GM23248 (cell line): Measurements from ENCODE around the gene EHMT1. TPM values are rescaled to one million over a fixed set of nuclear protein-coding genes. Genes with fewer than 3 reads are reported as not detected.
A peak's percentile ranks its signal among the peaks of the same experiment; 100 is the strongest.

Experiments used
- DNase-seq: peaks from one replicate; pipeline ENCODE4 v3.0.0-alpha.2; 2015
- H2AFZ ChIP-seq: fragments of 200-600 bp; sonication (generic); 2 replicates; pipeline ENCODE4 v1.6.1; 2016; ENCODE audit warnings: antibody characterized with exemption
- H3F3A ChIP-seq: fragments of 200-600 bp; sonication (generic); 2 replicates; pipeline ENCODE4 v1.6.1; 2016; ENCODE audit warnings: mild to moderate bottlenecking, antibody characterized with exemption, mixed run types; ENCODE audit not compliant: insufficient read depth
- H3K27ac ChIP-seq: fragments of 200-600 bp; sonication (generic); 2 replicates; pipeline ENCODE4 v1.5.1; 2016; ENCODE audit warnings: mild to moderate bottlenecking
- H3K27me3 ChIP-seq: fragments of 200-600 bp; sonication (generic); replicated peaks from 2 replicates; pipeline ENCODE4 v1.6.1; 2016; ENCODE audit warnings: mild to moderate bottlenecking; ENCODE audit not compliant: insufficient read depth
- H3K36me3 ChIP-seq: fragments of 200-600 bp; sonication (generic); 2 replicates; pipeline ENCODE4 v1.6.1; 2016; ENCODE audit warnings: low read depth, mild to moderate bottlenecking
- H3K4me1 ChIP-seq: fragments of 200-600 bp; sonication (generic); 2 replicates; pipeline ENCODE4 v1.6.1; 2016; ENCODE audit warnings: mild to moderate bottlenecking; ENCODE audit not compliant: insufficient read depth
- H3K4me2 ChIP-seq: fragments of 200-600 bp; sonication (generic); one replicate; pipeline ENCODE4 v1.6.1; 2016; ENCODE audit warnings: mild to moderate bottlenecking; ENCODE audit not compliant: unreplicated experiment
- H3K4me3 ChIP-seq: fragments of 200-600 bp; sonication (generic); 2 replicates; pipeline ENCODE4 v1.5.1; 2016; ENCODE audit warnings: mild to moderate bottlenecking
- H3K79me2 ChIP-seq: fragments of 200-600 bp; sonication (generic); 2 replicates; pipeline ENCODE4 v1.6.1; 2016; ENCODE audit warnings: mild to moderate bottlenecking; ENCODE audit not compliant: insufficient read depth
- H3K9ac ChIP-seq: fragments of 200-600 bp; sonication (generic); 2 replicates; pipeline ENCODE4 v1.6.1; 2016; ENCODE audit warnings: mild to moderate bottlenecking
- H3K9me2 ChIP-seq: fragments of 200-600 bp; sonication (generic); 2 replicates; pipeline ENCODE4 v1.6.1; 2016; ENCODE audit warnings: mixed run types, mild to moderate bottlenecking, moderate library complexity; ENCODE audit not compliant: insufficient read depth
- H3K9me3 ChIP-seq: fragments of 200-600 bp; sonication (generic); one replicate; pipeline ENCODE4 v1.6.1; 2017; ENCODE audit warnings: low read depth
- H4K20me1 ChIP-seq: fragments of 200-600 bp; sonication (generic); 2 replicates; pipeline ENCODE4 v1.6.0; 2016; ENCODE audit not compliant: insufficient read depth
- EZH2 ChIP-seq: fragments of 200-600 bp; sonication (generic); IDR thresholded peaks from 2 replicates; pipeline ENCODE4 v1.6.1; 2018; ENCODE audit warnings: antibody characterized with exemption, mild to moderate bottlenecking; ENCODE audit not compliant: insufficient read depth, poor library complexity, severe bottlenecking
- EZH2phosphoT487 ChIP-seq: fragments of 200-600 bp; sonication (generic); IDR thresholded peaks from 2 replicates; pipeline ENCODE4 v1.6.1; 2018; ENCODE audit warnings: antibody characterized with exemption, moderate library complexity, mild to moderate bottlenecking, low read depth; ENCODE audit not compliant: insufficient read depth
- WGBS, 2 experiments: methylation state at CpG; one replicate each; pipeline ENCODE4 v1.1.6; 2015 to 2017; ENCODE audit warnings: low lambda C conversion rate in 2 of 2, low coverage in 1 of 2; ENCODE audit errors: missing lambda C conversion rate in 2 of 2; 5-methylcytosine and 5-hydroxymethylcytosine counted together
- in situ Hi-C: fragments of 300-500 bp; cut with MboI; formaldehyde crosslinking; loops from 2 replicates; pipeline ENCODE4 v1.15.0; 2020
- polyA plus RNA-seq: library from polyadenylated mRNA; unstranded; fragments of >200 nt; fragmentation: Nextera tagmentation; extraction: Ambion mirVana; gene quantifications from 2 replicates; pipeline ENCODE4 v1.2.1, GENCODE V29; 2016
- total RNA-seq: library from RNA; depleted of rRNA; stranded (reverse); fragments of >200 nt; shearing (Covaris generic); gene quantifications from 2 replicates; pipeline ENCODE4 v1.2.3, GENCODE V29; 2014

EHMT1 gene
- total and polyA plus RNA-seq, 2 experiments from 2014 or later = 26.8 to 31.0 TPM

- Histone ChIP-seq H3K4me1 (peaks cover 11% of the 10 kb centered on the region), H4K20me1 (peaks cover 21% of the 10 kb centered on the region), H3K79me2 (peaks cover 100% of the 10 kb centered on the region), H3K27me3 (no peaks in the 10 kb centered on the region), H3K27ac (no peak overlapping the region), H3K9ac (no peak overlapping the region), H2AFZ (no peak overlapping the region), H3K36me3 (no peaks in the 10 kb centered on the region), H3K4me3 (no peak overlapping the region), H3K9me2 (no peaks in the 10 kb centered on the region), H3K9me3 (no peaks in the 10 kb centered on the region), H3F3A (no peaks in the 10 kb centered on the region), H3K4me2 (no peak overlapping the region)
- DNase-seq = no peak
- in situ Hi-C loops = no loop called here
- TF ChIP-seq EZH2phosphoT487 = no peak
- no peak for TF ChIP-seq EZH2
- WGBS, 2 experiments = 87 to 89% methylated on average over 6 of the region's 6 CpGs
Measured at GRCh38 chr9:137683262-137683864, 64.6 kb downstream of the EHMT1 start.

- no peak for DNase-seq
- no peak overlapping the region for H3K4me2 ChIP-seq
- H3K4me1 ChIP-seq = peaks cover 11% of the 10 kb centered on the region
- no peak overlapping the region for H2AFZ ChIP-seq
- no peaks in the 10 kb centered on the region for H3K36me3 ChIP-seq
- H3K9ac ChIP-seq = no peak overlapping the region
- H3K4me3 ChIP-seq = no peak overlapping the region
- H3K27ac ChIP-seq = no peak overlapping the region
- no peaks in the 10 kb centered on the region for H3K9me2 ChIP-seq
- H3K79me2 ChIP-seq = peaks cover 100% of the 10 kb centered on the region
- TF ChIP-seq EZH2phosphoT487 = no peak
- no peak for TF ChIP-seq EZH2
- H3K9me3 ChIP-seq = no peaks in the 10 kb centered on the region
- in situ Hi-C loops = no loop called here
- no peaks in the 10 kb centered on the region for H3F3A ChIP-seq
- H3K27me3 ChIP-seq = no peaks in the 10 kb centered on the region
- WGBS, 2 experiments = 96 to 100% methylated on average over 5 of the region's 5 CpGs
- H4K20me1 ChIP-seq = peaks cover 18% of the 10 kb centered on the region
Measured at GRCh38 chr9:137685035-137685740, 66.4 kb downstream of the EHMT1 start.

- no peaks in the 10 kb centered on the region for H3K9me3 ChIP-seq
- peaks cover 11% of the 10 kb centered on the region for H3K4me1 ChIP-seq
- peaks cover 100% of the 10 kb centered on the region for H3K79me2 ChIP-seq
- in situ Hi-C loops = no loop called here
- no peak overlapping the region for H3K27ac ChIP-seq
- H3K9ac ChIP-seq = no peak overlapping the region
- H4K20me1 ChIP-seq = peaks cover 22% of the 10 kb centered on the region
- DNase-seq = peak; percentile 44
- no peaks in the 10 kb centered on the region for H3K27me3 ChIP-seq
- H3K9me2 ChIP-seq = no peaks in the 10 kb centered on the region
- H3F3A ChIP-seq = no peaks in the 10 kb centered on the region
- H3K4me2 ChIP-seq = no peak overlapping the region
- WGBS, 2 experiments = 41 to 45% methylated on average over 5 of the region's 5 CpGs
- H2AFZ ChIP-seq = no peak overlapping the region
- no peaks in the 10 kb centered on the region for H3K36me3 ChIP-seq
- H3K4me3 ChIP-seq = no peak overlapping the region
- TF ChIP-seq EZH2phosphoT487 (no peak), EZH2 (no peak)
Measured at GRCh38 chr9:137685741-137686420, 67.1 kb downstream of the EHMT1 start.

GRCh38 chr9:137688261-137688660 lies 69.5 kb downstream of the EHMT1 start:
- Histone ChIP-seq H3K9ac (no peak overlapping the region), H3K27me3 (no peaks in the 10 kb centered on the region), H3F3A (no peaks in the 10 kb centered on the region), H3K9me3 (no peaks in the 10 kb centered on the region), H3K4me3 (no peak overlapping the region), H2AFZ (no peak overlapping the region), H3K36me3 (no peaks in the 10 kb centered on the region), H3K4me1 (peaks cover 11% of the 10 kb centered on the region), H3K27ac (no peak overlapping the region), H3K9me2 (no peaks in the 10 kb centered on the region), H4K20me1 (peaks cover 25% of the 10 kb centered on the region), H3K79me2 (peaks cover 100% of the 10 kb centered on the region), H3K4me2 (no peak overlapping the region)
- no peak for DNase-seq
- no peak for TF ChIP-seq EZH2
- TF ChIP-seq EZH2phosphoT487 = no peak
- in situ Hi-C loops = no loop called here
- WGBS, 2 experiments = 90 to 93% methylated on average over 7 of the region's 7 CpGs
